Activated naive CD4-positive, alpha-beta T cell treated with anti-CD3 and anti-CD28 coated beads for 36 hours (primary cell): Measurements from ENCODE around the gene AHI1. TPM values are rescaled to one million over a fixed set of nuclear protein-coding genes. Genes with fewer than 3 reads are reported as not detected.
A peak's percentile ranks its signal among the peaks of the same experiment; 100 is the strongest.

Experiments
- CTCF ChIA-PET: fragments of 350-600 bp; sonication (Branson Sonifier 250); formaldehyde crosslinking; loops from one replicate; lab custom pipeline; 2021; ENCODE audit warnings: antibody characterized with exemption; lab: Charles Lee
- DNase-seq: peaks from one replicate; pipeline ENCODE4 v3.0.0-alpha.2; 2020
- H3K27ac Mint-ChIP-seq: one replicate; pipeline ENCODE4 v1.8.0; 2021; ENCODE audit warnings: mild to moderate bottlenecking, mixed read lengths
- H3K27me3 Mint-ChIP-seq: one replicate; pipeline ENCODE4 v1.8.0; 2021; ENCODE audit warnings: low read depth, mixed read lengths
- H3K36me3 Mint-ChIP-seq: one replicate; pipeline ENCODE4 v1.8.0; 2021; ENCODE audit warnings: low read depth, mixed read lengths
- H3K4me1 Mint-ChIP-seq: one replicate; pipeline ENCODE4 v1.8.0; 2021; ENCODE audit warnings: low read depth, mixed read lengths
- H3K4me3 Mint-ChIP-seq: one replicate; pipeline ENCODE4 v1.8.0; 2021; ENCODE audit warnings: mild to moderate bottlenecking, moderate library complexity, mixed read lengths
- H3K9me3 Mint-ChIP-seq: one replicate; pipeline ENCODE4 v1.8.0; 2021; ENCODE audit warnings: mixed read lengths
- intact Hi-C: fragments of 100-400 bp; cut with micrococcal nuclease; formaldehyde crosslinking; loops from one replicate; pipeline ENCODE4 v1.15.1; 2023
- total RNA-seq, 2 experiments: library from RNA; stranded (reverse); gene quantifications; one replicate each; pipeline ENCODE4 v1.2.3, GENCODE V29; 2021

The AHI1 gene
- total RNA-seq, 2 experiments from 2014 or later, result 17.8 to 18.8 TPM

- no peak overlapping the region for H3K27ac Mint-ChIP-seq
- intact Hi-C loops, result no loop called here
- H3K27me3 Mint-ChIP-seq, result peaks cover 6% of the 10 kb centered on the region
- DNase-seq, result no peak
- H3K9me3 Mint-ChIP-seq, result no peaks in the 10 kb centered on the region
- H3K4me3 Mint-ChIP-seq, result no peak overlapping the region
- no peaks in the 10 kb centered on the region for H3K36me3 Mint-ChIP-seq
- CTCF ChIA-PET, result interaction anchor here (0.7 kb wide), 1 partner anchor 15 kb away, joined by 3 read pairs; no protein-coding TSS in a partner anchor
- no peaks in the 10 kb centered on the region for H3K4me1 Mint-ChIP-seq
These were observed 222.8 kb downstream of the AHI1 start for GRCh38 chr6:135274561-135275293.

GRCh38 chr6:135271626-135272025 is 225.9 kb downstream of the AHI1 start:
- no peak overlapping the region for H3K4me3 Mint-ChIP-seq
- H3K9me3 Mint-ChIP-seq, result no peaks in the 10 kb centered on the region
- CTCF ChIA-PET, result no interaction called here
- H3K4me1 Mint-ChIP-seq, result peaks cover 3% of the 10 kb centered on the region
- intact Hi-C loops, result no loop called here
- no peak for DNase-seq
- H3K36me3 Mint-ChIP-seq, result no peaks in the 10 kb centered on the region
- peaks cover 4% of the 10 kb centered on the region for H3K27me3 Mint-ChIP-seq
- no peak overlapping the region for H3K27ac Mint-ChIP-seq

- intact Hi-C loops, result no loop called here
- Mint-ChIP-seq H3K4me3 (no peak overlapping the region), H3K27me3 (peaks cover 4% of the 10 kb centered on the region), H3K9me3 (no peaks in the 10 kb centered on the region), H3K4me1 (peaks cover 3% of the 10 kb centered on the region), H3K36me3 (no peaks in the 10 kb centered on the region), H3K27ac (no peak overlapping the region)
- DNase-seq, result no peak
- CTCF ChIA-PET, result interaction anchor here (0.5 kb wide), 1 partner anchor 43 kb away, joined by 6 read pairs; no protein-coding TSS in a partner anchor
These were observed 226.6 kb downstream of the AHI1 start for GRCh38 chr6:135270676-135271536.

GRCh38 chr6:135269481-135269891 is 228.1 kb downstream of the AHI1 start:
- intact Hi-C loops, result no loop called here
- CTCF ChIA-PET, result no interaction called here
- H3K9me3 Mint-ChIP-seq, result no peaks in the 10 kb centered on the region

GRCh38 chr6:135268740-135269139 is 228.8 kb downstream of the AHI1 start:
- peak; percentile 20 for DNase-seq
- intact Hi-C loops, result no loop called here
- H3K4me1 Mint-ChIP-seq, result peaks cover 3% of the 10 kb centered on the region
- no peaks in the 10 kb centered on the region for H3K9me3 Mint-ChIP-seq
- no peak overlapping the region for H3K4me3 Mint-ChIP-seq
- no peaks in the 10 kb centered on the region for H3K36me3 Mint-ChIP-seq
- CTCF ChIA-PET, result no interaction called here
- H3K27me3 Mint-ChIP-seq, result no peaks in the 10 kb centered on the region
- H3K27ac Mint-ChIP-seq, result no peak overlapping the region

More at GRCh38 chr6:135269481-135269891, 228.1 kb downstream of the AHI1 start:
- Mint-ChIP-seq H3K36me3 (no peaks in the 10 kb centered on the region), H3K27me3 (no peaks in the 10 kb centered on the region), H3K4me1 (peaks cover 3% of the 10 kb centered on the region), H3K4me3 (no peak overlapping the region), H3K27ac (no peak overlapping the region)
- DNase-seq, result no peak

GRCh38 chr6:135268263-135268662 is 229.3 kb downstream of the AHI1 start:
- H3K4me3 Mint-ChIP-seq, result no peak overlapping the region
- H3K27me3 Mint-ChIP-seq, result no peaks in the 10 kb centered on the region
- DNase-seq, result no peak
- CTCF ChIA-PET, result interaction anchor here (0.9 kb wide), 1 partner anchor 15 kb away, joined by 3 read pairs; no protein-coding TSS in a partner anchor
- H3K27ac Mint-ChIP-seq, result no peak overlapping the region
- H3K9me3 Mint-ChIP-seq, result no peaks in the 10 kb centered on the region
- intact Hi-C loops, result no loop called here
- peaks cover 3% of the 10 kb centered on the region for H3K4me1 Mint-ChIP-seq
- H3K36me3 Mint-ChIP-seq, result no peaks in the 10 kb centered on the region

GRCh38 chr6:135267085-135267484 is 230.5 kb downstream of the AHI1 start:
- DNase-seq, result no peak
- Mint-ChIP-seq H3K4me1 (peaks cover 3% of the 10 kb centered on the region), H3K27ac (no peak overlapping the region), H3K36me3 (no peaks in the 10 kb centered on the region), H3K27me3 (no peaks in the 10 kb centered on the region), H3K9me3 (no peaks in the 10 kb centered on the region), H3K4me3 (no peak overlapping the region)
- intact Hi-C loops, result no loop called here
- CTCF ChIA-PET, result no interaction called here

- peaks cover 3% of the 10 kb centered on the region for H3K4me1 Mint-ChIP-seq
- H3K27ac Mint-ChIP-seq, result no peak overlapping the region
- no peaks in the 10 kb centered on the region for H3K36me3 Mint-ChIP-seq
- intact Hi-C loops, result no loop called here
- H3K9me3 Mint-ChIP-seq, result no peaks in the 10 kb centered on the region
- DNase-seq, result no peak
- no peaks in the 10 kb centered on the region for H3K27me3 Mint-ChIP-seq
- H3K4me3 Mint-ChIP-seq, result no peak overlapping the region
- CTCF ChIA-PET, result no interaction called here
These were observed 230.9 kb downstream of the AHI1 start for GRCh38 chr6:135266675-135267074.

- peaks cover 3% of the 10 kb centered on the region for H3K4me1 Mint-ChIP-seq
- CTCF ChIA-PET, result interaction anchor here (0.5 kb wide), 1 partner anchor 16 kb away, joined by 4 read pairs; no protein-coding TSS in a partner anchor
- no peak for DNase-seq
- no peaks in the 10 kb centered on the region for H3K9me3 Mint-ChIP-seq
- H3K27me3 Mint-ChIP-seq, result no peaks in the 10 kb centered on the region
- H3K27ac Mint-ChIP-seq, result no peak overlapping the region
- no peaks in the 10 kb centered on the region for H3K36me3 Mint-ChIP-seq
- no peak overlapping the region for H3K4me3 Mint-ChIP-seq
- intact Hi-C loops, result no loop called here
These were observed 232.3 kb downstream of the AHI1 start for GRCh38 chr6:135265278-135265677.

GRCh38 chr6:135261872-135262725 is 235.4 kb downstream of the AHI1 start:
- Mint-ChIP-seq H3K9me3 (no peaks in the 10 kb centered on the region), H3K27me3 (no peaks in the 10 kb centered on the region), H3K27ac (no peak overlapping the region), H3K4me1 (no peaks in the 10 kb centered on the region), H3K36me3 (no peaks in the 10 kb centered on the region), H3K4me3 (no peak overlapping the region)
- DNase-seq, result no peak
- intact Hi-C loops, result no loop called here
- CTCF ChIA-PET, result interaction anchor here (0.6 kb wide), 1 partner anchor 386 kb away, joined by 3 read pairs; no protein-coding TSS in a partner anchor

- Mint-ChIP-seq H3K36me3 (no peaks in the 10 kb centered on the region), H3K4me1 (no peaks in the 10 kb centered on the region), H3K4me3 (no peak overlapping the region), H3K9me3 (no peaks in the 10 kb centered on the region), H3K27me3 (no peaks in the 10 kb centered on the region), H3K27ac (no peak overlapping the region)
- CTCF ChIA-PET, result interaction anchor here (0.7 kb wide), 1 partner anchor 69 kb away, joined by 3 read pairs; no protein-coding TSS in a partner anchor
- DNase-seq, result no peak
- intact Hi-C loops, result no loop called here
These were observed 236.9 kb downstream of the AHI1 start for GRCh38 chr6:135260612-135261011.

GRCh38 chr6:135258970-135259369 is 238.6 kb downstream of the AHI1 start:
- CTCF ChIA-PET, result no interaction called here
- H3K27me3 Mint-ChIP-seq, result no peaks in the 10 kb centered on the region

More at GRCh38 chr6:135258970-135259369, 238.6 kb downstream of the AHI1 start:
- intact Hi-C loops, result no loop called here
- Mint-ChIP-seq H3K9me3 (no peaks in the 10 kb centered on the region), H3K27ac (no peak overlapping the region), H3K4me1 (no peaks in the 10 kb centered on the region), H3K4me3 (no peak overlapping the region), H3K36me3 (no peaks in the 10 kb centered on the region)
- DNase-seq, result no peak
